ENCODE data around the gene IRF3.
A peak's percentile ranks its signal among the peaks of the same experiment; 100 is the strongest.

IRF3 gene

GRCh38 chr19:49680421-49681351 is 15.0 kb upstream of the IRF3 start:
- Histone ChIP-seq H3K4me3 (ENCODE audit: low read depth, low read length) (peak overlapping the region; percentile 20), H3K36me3 (replicated peaks) (peaks cover 40% of the 10 kb centered on the region), H3K27me3 (replicated peaks) (no peaks in the 10 kb centered on the region), H3K27ac (no peak overlapping the region)
- in situ Hi-C loops (cut with HindIII; ENCODE audit: low pct_ligation_motif_present, low sequenced_read_pairs), result no loop called here
- DNase-seq, result peak; percentile 79
- TF ChIP-seq CTCF (IDR thresholded peaks at IDR 0.05; ENCODE audit: low read depth, low read length, missing control alignments), result peak; percentile 100

- H3K36me3 ChIP-seq (replicated peaks), result peaks cover 34% of the 10 kb centered on the region
- no peak for DNase-seq
- H3K4me3 ChIP-seq (ENCODE audit: low read depth, low read length), result no peak overlapping the region
- in situ Hi-C loops (cut with HindIII; ENCODE audit: low pct_ligation_motif_present, low sequenced_read_pairs), result no loop called here
- TF ChIP-seq CTCF (IDR thresholded peaks at IDR 0.05; ENCODE audit: low read depth, low read length, missing control alignments), result no peak
- no peaks in the 10 kb centered on the region for H3K27me3 ChIP-seq (replicated peaks)
- no peak overlapping the region for H3K27ac ChIP-seq
Measured at GRCh38 chr19:49679771-49680413, 14.2 kb upstream of the IRF3 start.

- in situ Hi-C loops (cut with HindIII; ENCODE audit: low pct_ligation_motif_present, low sequenced_read_pairs), result no loop called here
- no peaks in the 10 kb centered on the region for H3K27me3 ChIP-seq (replicated peaks)
- DNase-seq, result no peak
- H3K4me3 ChIP-seq (ENCODE audit: low read depth, low read length), result no peak overlapping the region
- TF ChIP-seq CTCF (IDR thresholded peaks at IDR 0.05; ENCODE audit: low read depth, low read length, missing control alignments), result no peak
- peaks cover 27% of the 10 kb centered on the region for H3K36me3 ChIP-seq (replicated peaks)
- H3K27ac ChIP-seq, result no peak overlapping the region
Measured at GRCh38 chr19:49678985-49679770, 13.5 kb upstream of the IRF3 start.

- DNase-seq, result peak; percentile 54
- Histone ChIP-seq H3K27me3 (replicated peaks) (no peaks in the 10 kb centered on the region), H3K27ac (peak overlapping the region; percentile 85)
Measured at GRCh38 chr19:49677901-49678674, 12.4 kb upstream of the IRF3 start.

More at GRCh38 chr19:49677901-49678674, 12.4 kb upstream of the IRF3 start:
- in situ Hi-C loops (cut with HindIII; ENCODE audit: low pct_ligation_motif_present, low sequenced_read_pairs), result no loop called here
- peaks cover 19% of the 10 kb centered on the region for H3K36me3 ChIP-seq (replicated peaks)
- peak overlapping the region; percentile 97 for H3K4me3 ChIP-seq (ENCODE audit: low read depth, low read length)
- TF ChIP-seq CTCF (IDR thresholded peaks at IDR 0.05; ENCODE audit: low read depth, low read length, missing control alignments), result peak; percentile 78
